ENCODE results near the gene ARSK. TPM values are rescaled to one million over a fixed set of nuclear protein-coding genes. Genes with fewer than 3 reads are reported as not detected.

The ARSK gene
- polyA plus RNA-seq, 1 of the 3 experiments (the other 2 are of a cell fraction) = 5.6 TPM

GRCh38 chr5:95549030-95549429, 5.9 kb upstream of the ARSK start:
- no peaks in the 10 kb centered on the region for H3K27me3 ChIP-seq (ENCODE audit: insufficient read depth)
- TF ChIP-seq FOXJ3 (CRISPR knock-in tag; IDR thresholded peaks at IDR 0.05) = no peak
- TF ChIP-seq CHD2 (IDR thresholded peaks at IDR 0.05; ENCODE audit: low read length, partially characterized antibody) = no peak
- no peak for TF ChIP-seq FOXM1 (IDR thresholded peaks at IDR 0.05; ENCODE audit: low read depth)
- TF ChIP-seq MEF2A (IDR thresholded peaks at IDR 0.05; ENCODE audit: borderline replicate concordance, low read depth) = no peak
- no peak for TF ChIP-seq RAD21 (IDR thresholded peaks at IDR 0.05; ENCODE audit: low read length)
- TF ChIP-seq NFIC (IDR thresholded peaks at IDR 0.05; ENCODE audit: borderline replicate concordance) = no peak
- TF ChIP-seq NRF1 (IDR thresholded peaks at IDR 0.05; ENCODE audit: low read depth, low read length) = no peak
- TF ChIP-seq USF2 (IDR thresholded peaks at IDR 0.05; ENCODE audit: borderline replicate concordance, low read depth, low read length) = no peak
- no peak for TF ChIP-seq TEAD4 (IDR thresholded peaks at IDR 0.05; ENCODE audit: borderline replicate concordance, insufficient read depth)
- TF ChIP-seq FOSL2 (IDR thresholded peaks at IDR 0.05; ENCODE audit: borderline replicate concordance, low read depth) = no peak
- no peak overlapping the region for H3K9ac ChIP-seq
- peaks cover 41 to 78% of the 10 kb centered on the region in 2 experiments for H3K36me3 ChIP-seq (replicated peaks in 1 of 2; ENCODE audit: control insufficient read depth in 1 of 2, insufficient read depth in 2 of 2, low read length in 1 of 2)
- H3K4me3 ChIP-seq (ENCODE audit: low read depth in 2 of 2, low read length in 1 of 2) = no peak overlapping the region
- no peaks in the 10 kb centered on the region for H3K9me2 ChIP-seq
- DNase-seq = no peak
- H3K4me2 ChIP-seq = no peak overlapping the region
- H3K79me2 ChIP-seq (ENCODE audit: insufficient read depth) = peaks cover 39% of the 10 kb centered on the region
- H3F3A ChIP-seq (replicated peaks; ENCODE audit: insufficient read depth) = no peaks in the 10 kb centered on the region
- H3K9me3 ChIP-seq = no peaks in the 10 kb centered on the region
- ChIA-PET POLR2A (no interaction called here), CTCF (no interaction called here)
- no peaks in the 10 kb centered on the region for H4K20me1 ChIP-seq (ENCODE audit: insufficient read depth)
- peaks cover 5% of the 10 kb centered on the region in 2 experiments; a peak in 3 of 4 replicates for H3K4me1 ChIP-seq (ENCODE audit: control insufficient read depth in 1 of 2, insufficient read depth in 2 of 2, low read depth in 1 of 2, low read length in 1 of 2)
- H2AFZ ChIP-seq (ENCODE audit: low read depth) = no peak overlapping the region
- H3K27ac ChIP-seq (ENCODE audit: low read depth in 2 of 2, low read length in 1 of 2) = no peak overlapping the region

- 0% methylated on average over 5 of the region's 6 CpGs for WGBS (ENCODE audit: low lambda C conversion rate)
- Histone ChIP-seq H3K36me3 (replicated peaks in 1 of 2; ENCODE audit: control insufficient read depth in 1 of 2, insufficient read depth in 2 of 2, low read length in 1 of 2) (peaks cover 12 to 27% of the 10 kb centered on the region in 2 experiments), H3F3A (replicated peaks; ENCODE audit: insufficient read depth) (no peaks in the 10 kb centered on the region), H3K4me1 (ENCODE audit: control insufficient read depth in 1 of 2, insufficient read depth in 2 of 2, low read depth in 1 of 2, low read length in 1 of 2) (peaks cover 10 to 16% of the 10 kb centered on the region in 2 experiments; a peak in 3 of 4 replicates), H4K20me1 (ENCODE audit: insufficient read depth) (no peaks in the 10 kb centered on the region), H3K9me2 (no peaks in the 10 kb centered on the region), H3K79me2 (ENCODE audit: insufficient read depth) (peaks cover 58% of the 10 kb centered on the region), H3K9me3 (no peaks in the 10 kb centered on the region), H3K27ac (ENCODE audit: low read depth in 2 of 2, low read length in 1 of 2) (peak overlapping the region; percentile 68 to 74; a peak in 3 of 4 replicates), H3K9ac (peak overlapping the region; percentile 67; the same call in 1 of the 2 replicates), H3K4me2 (peak overlapping the region; percentile 77), H2AFZ (ENCODE audit: low read depth) (peak overlapping the region; percentile 89), H3K27me3 (ENCODE audit: insufficient read depth) (no peaks in the 10 kb centered on the region), H3K4me3 (ENCODE audit: low read depth in 2 of 2, low read length in 1 of 2) (peak overlapping the region; percentile 81 to 92)
- POLR2A ChIA-PET = no interaction called here
- no peak for DNase-seq
- TF ChIP-seq GABPA (IDR thresholded peaks at IDR 0.05; ENCODE audit: low read depth) (no peak), EZH2phosphoT487 (IDR thresholded peaks at IDR 0.05; ENCODE audit: borderline replicate concordance, low read depth) (no peak), USF1 (IDR thresholded peaks at IDR 0.05; ENCODE audit: borderline replicate concordance, low read depth) (no peak), USF2 (IDR thresholded peaks at IDR 0.05; ENCODE audit: borderline replicate concordance, low read depth, low read length) (no peak), RAD21 (IDR thresholded peaks at IDR 0.05; ENCODE audit: low read length) (no peak), EP300 (IDR thresholded peaks at IDR 0.05; ENCODE audit: borderline replicate concordance in 1 of 2, low read depth in 1 of 2, low read length in 1 of 2) (no peak), REST (IDR thresholded peaks at IDR 0.05; ENCODE audit: low read depth, low read length) (no peak), SMC3 (IDR thresholded peaks at IDR 0.05; ENCODE audit: low read depth, low read length) (no peak)
- CTCF ChIA-PET = no interaction called here
Measured at GRCh38 chr5:95554331-95554646, 612 bp upstream of the ARSK start.

All from SK-N-SH (cell line).